ENCODE results near the gene COMMD3.

DNA sequence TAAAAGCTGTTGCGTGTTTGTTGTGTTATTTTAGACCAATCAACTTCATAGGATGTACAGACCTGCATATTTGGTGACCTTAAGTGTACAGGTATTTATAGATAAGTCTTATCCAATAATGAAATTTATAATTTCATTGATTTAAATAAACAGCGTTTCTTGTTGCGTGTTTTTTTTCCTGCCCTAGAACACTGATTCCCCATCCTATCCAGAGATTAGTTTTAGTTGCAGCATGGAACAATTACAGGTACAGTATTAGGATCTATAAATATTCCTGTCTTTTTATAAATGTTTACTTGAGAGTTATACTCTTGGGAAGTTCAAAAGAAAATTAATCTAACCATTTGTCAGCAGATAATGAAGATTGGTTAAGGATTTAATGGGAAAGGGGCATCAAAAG is 2.6 kb downstream of the COMMD3 start:
- no peak for TF ChIP-seq POLR2A (IDR thresholded peaks at IDR 0.05)
- TF ChIP-seq, protein P1, sequence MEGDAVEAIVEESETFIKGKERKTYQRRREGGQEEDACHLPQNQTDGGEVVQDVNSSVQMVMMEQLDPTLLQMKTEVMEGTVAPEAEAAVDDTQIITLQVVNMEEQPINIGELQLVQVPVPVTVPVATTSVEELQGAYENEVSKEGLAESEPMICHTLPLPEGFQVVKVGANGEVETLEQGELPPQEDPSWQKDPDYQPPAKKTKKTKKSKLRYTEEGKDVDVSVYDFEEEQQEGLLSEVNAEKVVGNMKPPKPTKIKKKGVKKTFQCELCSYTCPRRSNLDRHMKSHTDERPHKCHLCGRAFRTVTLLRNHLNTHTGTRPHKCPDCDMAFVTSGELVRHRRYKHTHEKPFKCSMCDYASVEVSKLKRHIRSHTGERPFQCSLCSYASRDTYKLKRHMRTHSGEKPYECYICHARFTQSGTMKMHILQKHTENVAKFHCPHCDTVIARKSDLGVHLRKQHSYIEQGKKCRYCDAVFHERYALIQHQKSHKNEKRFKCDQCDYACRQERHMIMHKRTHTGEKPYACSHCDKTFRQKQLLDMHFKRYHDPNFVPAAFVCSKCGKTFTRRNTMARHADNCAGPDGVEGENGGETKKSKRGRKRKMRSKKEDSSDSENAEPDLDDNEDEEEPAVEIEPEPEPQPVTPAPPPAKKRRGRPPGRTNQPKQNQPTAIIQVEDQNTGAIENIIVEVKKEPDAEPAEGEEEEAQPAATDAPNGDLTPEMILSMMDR (IDR thresholded peaks at IDR 0.05): no peak
